HEK293T (cell line): ENCODE measurements around the gene RANBP3L.
"Not testable (repeated sequence)": the region's sequence is repeated elsewhere in the genome, so short reads cannot be mapped to it uniquely, and the experiment has no call there.

Experiments
- CTCF ChIA-PET: fragments of 350-600 bp; formaldehyde crosslinking; extraction: SDS; loops from one replicate; lab custom pipeline; 2021; ENCODE audit warnings: antibody characterized with exemption, inconsistent platforms; lab: Yijun Ruan, JAX
- POLR2A ChIA-PET: fragments of 350-600 bp; formaldehyde crosslinking; extraction: SDS; loops from one replicate; lab custom pipeline; 2020; ENCODE audit warnings: antibody characterized with exemption, inconsistent platforms; lab: Yijun Ruan, JAX
- DNase-seq: peaks from one replicate; pipeline ENCODE4 v3.0.0; 2012; ENCODE audit warnings: mixed read lengths; ENCODE audit errors: extremely low spot score
- ARNT ChIP-seq: fragments of 450-650 bp; IDR thresholded peaks from 2 replicates; pipeline ENCODE4 v1.6.1; 2017; ENCODE audit warnings: mild to moderate bottlenecking
- BHLHE40 ChIP-seq: fragments of 450-650 bp; IDR thresholded peaks from 2 replicates; pipeline ENCODE4 v1.6.1; 2016; ENCODE audit warnings: mild to moderate bottlenecking, moderate library complexity, borderline replicate concordance
- CTBP1 ChIP-seq: fragments of 450-650 bp; IDR thresholded peaks from 2 replicates; pipeline ENCODE4 v1.6.1; 2016; ENCODE audit warnings: borderline replicate concordance
- ELF4 ChIP-seq: fragments of 450-650 bp; IDR thresholded peaks from 2 replicates; pipeline ENCODE4 v1.6.1; 2017; ENCODE audit warnings: antibody characterized with exemption
- FOXA1 ChIP-seq: fragments of 450-650 bp; IDR thresholded peaks from 2 replicates; pipeline ENCODE4 v1.6.1; 2016; ENCODE audit warnings: mild to moderate bottlenecking
- FOXK2 ChIP-seq: fragments of 450-650 bp; IDR thresholded peaks from 2 replicates; pipeline ENCODE4 v1.6.1; 2016; ENCODE audit warnings: mild to moderate bottlenecking
- FOXM1 ChIP-seq: fragments of 450-650 bp; IDR thresholded peaks from 2 replicates; pipeline ENCODE4 v1.6.1; 2017; ENCODE audit warnings: mild to moderate bottlenecking, borderline replicate concordance
- HDGF ChIP-seq: fragments of 450-650 bp; IDR thresholded peaks from 2 replicates; pipeline ENCODE4 v1.6.1; 2017; ENCODE audit warnings: antibody characterized with exemption, borderline replicate concordance
- L3MBTL2 ChIP-seq: fragments of 450-650 bp; conservative IDR thresholded peaks from 2 replicates; pipeline ENCODE4 v1.6.1; 2016; ENCODE audit warnings: mild to moderate bottlenecking
- LEF1 ChIP-seq: fragments of 450-650 bp; IDR thresholded peaks from 2 replicates; pipeline ENCODE4 v1.6.1; 2017; ENCODE audit warnings: mild to moderate bottlenecking, borderline replicate concordance
- NFRKB ChIP-seq: fragments of 450-650 bp; IDR thresholded peaks from 2 replicates; pipeline ENCODE4 v1.6.1; 2016; ENCODE audit warnings: mild to moderate bottlenecking, moderate library complexity
- PKNOX1 ChIP-seq: fragments of 450-650 bp; IDR thresholded peaks from 2 replicates; pipeline ENCODE4 v1.6.1; 2016
- SP1 ChIP-seq: fragments of 450-650 bp; IDR thresholded peaks from 2 replicates; pipeline ENCODE4 v1.6.1; 2017
- SUZ12 ChIP-seq: fragments of 450-650 bp; IDR thresholded peaks from 2 replicates; pipeline ENCODE4 v1.6.1; 2016; ENCODE audit warnings: mild to moderate bottlenecking
- TARDBP ChIP-seq: fragments of 450-650 bp; IDR thresholded peaks from 2 replicates; pipeline ENCODE4 v1.6.1; 2016
- ZNF384 ChIP-seq: fragments of 450-650 bp; IDR thresholded peaks from 2 replicates; pipeline ENCODE4 v1.6.1; 2016

RANBP3L gene

DNA sequence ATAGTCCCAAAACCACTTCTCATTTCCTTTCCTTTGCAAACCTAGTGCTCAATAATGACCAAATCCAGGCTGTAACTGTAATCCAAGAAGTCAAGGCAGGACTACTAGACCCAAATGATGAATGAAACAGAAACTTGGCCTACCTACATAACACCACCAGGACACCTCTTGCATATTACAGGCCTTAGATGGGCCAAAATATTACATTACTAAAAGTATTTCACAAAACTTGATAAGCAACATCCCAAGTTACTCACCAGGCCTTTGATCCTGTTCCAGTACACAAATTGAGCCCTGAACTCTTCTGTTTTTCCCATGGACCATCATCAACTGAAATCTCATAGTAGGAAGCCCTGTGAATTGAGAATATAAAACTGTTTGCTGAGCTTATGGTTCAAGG, 94.8 kb downstream of the RANBP3L start:
- no peak for DNase-seq
- POLR2A ChIA-PET: no interaction called here
- CTCF ChIA-PET: interaction anchor here (0.6 kb wide), 1 partner anchor 101 kb away, joined by 3 read pairs; no protein-coding TSS in a partner anchor
- TF ChIP-seq NFRKB (no peak), SUZ12 (no peak), SP1 (no peak), CTBP1 (no peak), ARNT (no peak), BHLHE40 (no peak), ZNF384 (no peak), PKNOX1 (no peak), TARDBP (no peak), ELF4 (no peak)

DNA sequence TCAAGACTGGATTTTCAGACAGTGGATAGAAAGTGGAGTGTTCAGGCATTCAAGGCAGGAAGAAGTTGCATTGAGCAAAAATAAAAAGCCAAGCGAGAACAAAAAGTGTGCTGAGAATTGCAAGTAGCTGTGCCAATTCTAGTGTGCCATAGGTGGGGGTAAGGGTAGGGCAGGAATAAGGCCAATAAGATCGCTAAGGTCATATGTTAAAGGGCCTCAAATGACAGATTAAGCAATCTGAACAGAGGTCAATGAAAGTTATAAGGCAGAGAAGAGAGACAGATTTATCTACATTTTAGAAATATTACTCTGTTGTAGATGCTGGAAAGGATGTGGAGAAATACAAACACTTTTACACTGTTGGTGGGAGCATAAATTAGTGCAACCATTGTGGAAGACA, 96.4 kb downstream of the RANBP3L start:
- ChIA-PET POLR2A (no interaction called here), CTCF (no interaction called here)
- DNase-seq: no peak
- no peak for TF ChIP-seq ZNF384
- no peak for TF ChIP-seq FOXA1
- no peak for TF ChIP-seq L3MBTL2
- TF ChIP-seq FOXK2: no peak

GRCh38 chr5:36202521-36202961, 99.2 kb downstream of the RANBP3L start:
- ChIA-PET POLR2A (no interaction called here), CTCF (no interaction called here)
- DNase-seq: no peak
- TF ChIP-seq HDGF (no peak), FOXK2 (no peak), FOXA1 (no peak), FOXM1 (no peak), SUZ12 (no peak), ARNT (no peak), L3MBTL2 (no peak), SP1 (no peak), ELF4 (no peak), NFRKB (no peak), BHLHE40 (no peak), TARDBP (no peak), PKNOX1 (no peak), ZNF384 (no peak), LEF1 (no peak), CTBP1 (no peak)

- TF ChIP-seq SP1 (no peak), ARNT (no peak), BHLHE40 (no peak), ELF4 (no peak), CTBP1 (no peak), SUZ12 (no peak), PKNOX1 (no peak), FOXA1 (no peak), FOXM1 (no peak), ZNF384 (no peak), HDGF (no peak), TARDBP (no peak), FOXK2 (no peak), NFRKB (no peak), LEF1 (no peak), L3MBTL2 (no peak)
- POLR2A ChIA-PET: no interaction called here
- CTCF ChIA-PET: interaction anchor here (0.5 kb wide), 1 partner anchor 259 kb away, joined by 3 read pairs; no protein-coding TSS in a partner anchor
- no peak for DNase-seq
Observed at GRCh38 chr5:36200513-36200912, 101.2 kb downstream of the RANBP3L start.

GRCh38 chr5:36199620-36200019, 102.1 kb downstream of the RANBP3L start:
- no peak for DNase-seq
- ChIA-PET CTCF (no interaction called here), POLR2A (no interaction called here)
- TF ChIP-seq SUZ12 (no peak), L3MBTL2 (no peak), NFRKB (no peak), ARNT (no peak), CTBP1 (no peak), LEF1 (no peak), TARDBP (no peak), FOXM1 (no peak), ZNF384 (no peak), PKNOX1 (no peak), ELF4 (no peak), HDGF (no peak), FOXA1 (no peak), SP1 (no peak), FOXK2 (no peak), BHLHE40 (no peak)

- POLR2A ChIA-PET, DNase-seq: not testable (repeated sequence)
- CTCF ChIA-PET: interaction anchor here (1.2 kb wide), 1 partner anchor 21 kb away, joined by 3 read pairs; no protein-coding TSS in a partner anchor
Observed at GRCh38 chr5:36198783-36199182, 102.9 kb downstream of the RANBP3L start.
